Activated B cell treated with CpG ODN at 0.5 μM for 24 hours (primary cell): ENCODE data around the gene CNBD2. TPM values are rescaled to one million over a fixed set of nuclear protein-coding genes. Genes with fewer than 3 reads are reported as not detected.

ENCODE experiments used
- ATAC-seq: fragments of 200-7000 bp; cut with Tn5 transposase; one replicate; pipeline ENCODE4 v1.10.0; 2021; ENCODE audit warnings: low read depth, mild to moderate bottlenecking, moderate library complexity
- CTCF ChIA-PET: fragments of 350-600 bp; sonication (Branson Sonifier 250); formaldehyde crosslinking; loops from one replicate; lab custom pipeline; 2021; ENCODE audit warnings: antibody characterized with exemption; lab: Charles Lee
- POLR2A ChIA-PET: fragments of 350-600 bp; sonication (Branson Sonifier 250); formaldehyde crosslinking; loops from one replicate; lab custom pipeline; 2021; ENCODE audit warnings: antibody characterized with exemption; lab: Charles Lee
- DNase-seq: peaks from one replicate; pipeline ENCODE4 v3.0.0; 2022
- H3K27ac Mint-ChIP-seq: one replicate; pipeline ENCODE4 v1.8.0; 2020; ENCODE audit warnings: mixed read lengths
- H3K27me3 Mint-ChIP-seq: one replicate; pipeline ENCODE4 v1.8.0; 2021; ENCODE audit warnings: mixed read lengths
- H3K36me3 Mint-ChIP-seq: one replicate; pipeline ENCODE4 v1.8.0; 2021; ENCODE audit warnings: low read depth, mixed read lengths
- H3K4me1 Mint-ChIP-seq: one replicate; pipeline ENCODE4 v1.8.0; 2021; ENCODE audit warnings: mixed read lengths
- H3K4me3 Mint-ChIP-seq: one replicate; pipeline ENCODE4 v1.8.0; 2020; ENCODE audit warnings: mild to moderate bottlenecking, mixed read lengths
- H3K9me3 Mint-ChIP-seq: one replicate; pipeline ENCODE4 v1.8.0; 2020; ENCODE audit warnings: mixed read lengths
- intact Hi-C: fragments of 100-400 bp; cut with micrococcal nuclease; formaldehyde crosslinking; loops from one replicate; pipeline ENCODE4 v1.15.1; 2024
- total RNA-seq: library from RNA; stranded (reverse); gene quantifications from 2 replicates; pipeline ENCODE4 v1.2.3, GENCODE V29; 2022
- TF ChIP-seq, protein P1 (sequence below): fragments of 200-600 bp; IDR thresholded peaks from one replicate; pipeline ENCODE4 v1.8.0; 2022; ENCODE audit warnings: antibody characterized with exemption, mild to moderate bottlenecking

The CNBD2 gene
- total RNA-seq, 1 donor from 2014 or later: 5.6 TPM

DNA sequence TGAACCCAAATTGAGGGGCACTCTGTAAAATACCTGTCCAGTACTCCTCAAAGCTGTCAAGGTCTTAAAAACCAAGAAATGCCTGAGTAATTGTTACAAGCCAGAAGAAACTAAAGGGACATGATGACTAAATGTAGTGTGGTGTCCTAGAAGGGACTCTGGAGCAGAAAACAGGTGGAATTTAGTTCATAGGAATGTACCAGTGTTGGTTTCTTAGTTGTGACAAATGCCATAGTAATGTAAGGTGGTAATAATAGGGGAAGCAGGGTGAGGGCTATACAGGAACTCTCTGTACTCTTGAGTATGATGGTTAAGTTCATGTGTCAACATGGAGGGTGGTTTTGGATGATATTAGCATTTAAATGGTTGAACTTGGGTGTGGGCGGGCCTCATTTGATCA lies 92.3 kb downstream of the CNBD2 start:
- Mint-ChIP-seq H3K27me3 (no peaks in the 10 kb centered on the region), H3K36me3 (no peaks in the 10 kb centered on the region), H3K4me1 (peaks cover 5% of the 10 kb centered on the region), H3K27ac (no peak overlapping the region), H3K4me3 (no peak overlapping the region), H3K9me3 (peaks cover 4% of the 10 kb centered on the region)
- intact Hi-C loops: loop anchor here (10.0 kb wide), 1 partner anchor 404 kb away; no protein-coding TSS in a partner anchor
- ChIA-PET POLR2A (no interaction called here), CTCF (no interaction called here)
- DNase-seq: no peak
- TF ChIP-seq, protein P1, sequence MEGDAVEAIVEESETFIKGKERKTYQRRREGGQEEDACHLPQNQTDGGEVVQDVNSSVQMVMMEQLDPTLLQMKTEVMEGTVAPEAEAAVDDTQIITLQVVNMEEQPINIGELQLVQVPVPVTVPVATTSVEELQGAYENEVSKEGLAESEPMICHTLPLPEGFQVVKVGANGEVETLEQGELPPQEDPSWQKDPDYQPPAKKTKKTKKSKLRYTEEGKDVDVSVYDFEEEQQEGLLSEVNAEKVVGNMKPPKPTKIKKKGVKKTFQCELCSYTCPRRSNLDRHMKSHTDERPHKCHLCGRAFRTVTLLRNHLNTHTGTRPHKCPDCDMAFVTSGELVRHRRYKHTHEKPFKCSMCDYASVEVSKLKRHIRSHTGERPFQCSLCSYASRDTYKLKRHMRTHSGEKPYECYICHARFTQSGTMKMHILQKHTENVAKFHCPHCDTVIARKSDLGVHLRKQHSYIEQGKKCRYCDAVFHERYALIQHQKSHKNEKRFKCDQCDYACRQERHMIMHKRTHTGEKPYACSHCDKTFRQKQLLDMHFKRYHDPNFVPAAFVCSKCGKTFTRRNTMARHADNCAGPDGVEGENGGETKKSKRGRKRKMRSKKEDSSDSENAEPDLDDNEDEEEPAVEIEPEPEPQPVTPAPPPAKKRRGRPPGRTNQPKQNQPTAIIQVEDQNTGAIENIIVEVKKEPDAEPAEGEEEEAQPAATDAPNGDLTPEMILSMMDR: no peak
- ATAC-seq: no peak

DNA sequence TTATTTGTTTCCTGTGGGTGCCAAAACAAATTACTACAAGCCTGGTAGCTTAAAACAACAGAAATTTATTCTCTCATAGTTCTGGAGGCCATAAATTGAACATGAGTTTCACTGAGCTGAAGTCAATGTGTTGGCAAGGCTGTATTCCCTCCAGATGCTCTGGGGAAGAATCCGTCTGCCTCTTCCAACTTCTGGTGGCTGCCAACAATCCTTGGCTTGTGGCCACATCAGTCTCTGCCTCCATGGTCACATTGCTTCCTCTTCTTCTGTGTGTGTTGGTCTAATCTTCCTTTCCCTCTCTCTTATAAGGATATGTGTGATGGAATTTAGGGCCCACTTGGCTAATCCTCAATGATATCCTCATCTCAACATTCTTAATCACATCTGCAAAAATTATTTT lies 93.4 kb downstream of the CNBD2 start:
- Mint-ChIP-seq H3K4me1 (peaks cover 5% of the 10 kb centered on the region), H3K27me3 (no peaks in the 10 kb centered on the region), H3K27ac (no peak overlapping the region), H3K36me3 (no peaks in the 10 kb centered on the region), H3K9me3 (peaks cover 4% of the 10 kb centered on the region), H3K4me3 (no peak overlapping the region)
- TF ChIP-seq, protein P1: no peak
- intact Hi-C loops: loop anchor here (10.0 kb wide), 1 partner anchor 403 kb away; no protein-coding TSS in a partner anchor
- DNase-seq (no peak), ATAC-seq (no peak)
- POLR2A ChIA-PET: no interaction called here
- CTCF ChIA-PET: no interaction called here

DNA sequence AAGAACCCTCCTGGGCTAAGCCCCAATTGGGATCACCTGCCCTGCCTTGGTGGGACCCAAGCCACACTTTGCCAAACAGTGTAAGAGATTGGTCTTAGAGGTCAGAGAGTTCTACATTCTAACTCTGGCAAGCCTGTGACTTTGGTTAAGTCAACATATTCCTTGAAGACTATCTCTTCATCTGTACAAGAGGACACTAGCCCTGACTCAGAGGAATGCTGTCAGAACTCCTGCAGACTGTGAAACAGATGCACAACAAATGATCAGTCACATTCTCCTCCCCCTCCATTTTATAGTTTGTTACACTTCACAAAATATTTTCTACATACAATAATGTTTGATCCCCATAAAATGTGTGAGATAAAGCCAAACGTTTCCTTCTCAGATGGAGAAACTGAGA lies 94.4 kb downstream of the CNBD2 start:
- TF ChIP-seq, protein P1: no peak
- ATAC-seq (no peak), DNase-seq (no peak)
- Mint-ChIP-seq H3K36me3 (no peaks in the 10 kb centered on the region), H3K4me1 (peaks cover 5% of the 10 kb centered on the region), H3K27me3 (peaks cover 3% of the 10 kb centered on the region), H3K27ac (no peak overlapping the region), H3K4me3 (no peak overlapping the region), H3K9me3 (peaks cover 4% of the 10 kb centered on the region)
- intact Hi-C loops: loop anchor here (10.0 kb wide), 1 partner anchor 402 kb away; no protein-coding TSS in a partner anchor
- CTCF ChIA-PET: no interaction called here
- POLR2A ChIA-PET: interaction anchor here (0.6 kb wide), 1 partner anchor 10 kb away, joined by 3 read pairs; no protein-coding TSS in a partner anchor

DNA sequence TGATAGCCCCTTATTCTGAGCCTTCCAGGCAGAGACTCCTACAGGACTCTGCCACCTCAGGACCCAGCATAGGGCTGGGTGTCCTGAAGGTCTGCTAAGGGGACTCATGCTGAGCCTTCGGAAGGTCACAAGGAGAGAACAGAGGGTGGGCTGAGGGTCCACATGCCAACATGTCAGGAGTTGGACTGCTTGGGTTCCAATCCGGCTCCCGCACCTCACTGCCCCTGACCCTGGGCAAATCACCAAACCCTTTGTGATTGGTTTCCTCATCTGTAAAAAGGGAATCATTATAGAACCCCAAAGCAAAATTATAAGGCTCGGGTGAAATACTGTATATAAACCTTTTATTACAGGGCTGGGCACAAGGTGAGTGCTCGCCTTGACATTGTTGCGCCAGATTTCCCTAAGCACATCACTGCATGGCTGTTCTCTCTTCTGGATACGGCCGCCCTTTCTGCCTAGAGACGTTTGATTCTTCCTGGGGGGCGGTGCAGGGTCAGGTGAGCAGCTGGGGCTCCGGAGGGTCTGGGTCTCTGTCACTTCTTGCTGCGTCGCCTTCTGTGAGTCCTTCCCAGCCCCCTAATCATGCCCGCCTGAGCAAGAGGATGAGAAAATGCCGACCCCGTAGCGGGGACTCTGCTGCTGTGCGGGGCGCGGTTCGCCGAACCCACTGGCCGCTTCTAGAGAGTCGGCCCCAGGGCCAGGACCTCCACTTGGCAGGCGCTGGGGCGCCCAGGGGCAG lies 95.7 kb downstream of the CNBD2 start:
- DNase-seq: no peak
- H3K4me1 Mint-ChIP-seq: peaks cover 5% of the 10 kb centered on the region
- no peak for ATAC-seq
- no peaks in the 10 kb centered on the region for H3K36me3 Mint-ChIP-seq
- POLR2A ChIA-PET: interaction anchor here (0.6 to 2.0 kb wide), 11 partner anchors 12 to 1115 kb away, joined by 3 to 11 read pairs (median 5); partner anchors contain the start of genes MROH8, RBM39, RPN2 and SCAND1
- CTCF ChIA-PET: interaction anchor here (1.4 to 1.6 kb wide), 2 partner anchors 71 to 74 kb away, joined by 7 to 8 read pairs; no protein-coding TSS in a partner anchor
- TF ChIP-seq, protein P1: no peak
- peak overlapping the region; percentile 90 for H3K4me3 Mint-ChIP-seq
- H3K27me3 Mint-ChIP-seq: peaks cover 3% of the 10 kb centered on the region
- peak overlapping the region; percentile 76 for H3K27ac Mint-ChIP-seq
- intact Hi-C loops: loop anchor here (1.0 to 10.0 kb wide), 2 partner anchors 13 to 401 kb away; no protein-coding TSS in a partner anchor
- peaks cover 4% of the 10 kb centered on the region for H3K9me3 Mint-ChIP-seq
